ENCODE data around the gene MANBA.

MANBA gene

GRCh38 chr4:102586002-102586643 is 174.6 kb downstream of the MANBA start:
- no peak for DNase-seq

GRCh38 chr4:102585329-102585728 is 175.4 kb downstream of the MANBA start:
- no peak for DNase-seq

- DNase-seq = no peak
These were observed 176.7 kb downstream of the MANBA start for GRCh38 chr4:102584091-102584490.

Measured in fibroblast of skin of right biceps (primary cell).